Measurements from ENCODE around the gene RBM3.

DNA sequence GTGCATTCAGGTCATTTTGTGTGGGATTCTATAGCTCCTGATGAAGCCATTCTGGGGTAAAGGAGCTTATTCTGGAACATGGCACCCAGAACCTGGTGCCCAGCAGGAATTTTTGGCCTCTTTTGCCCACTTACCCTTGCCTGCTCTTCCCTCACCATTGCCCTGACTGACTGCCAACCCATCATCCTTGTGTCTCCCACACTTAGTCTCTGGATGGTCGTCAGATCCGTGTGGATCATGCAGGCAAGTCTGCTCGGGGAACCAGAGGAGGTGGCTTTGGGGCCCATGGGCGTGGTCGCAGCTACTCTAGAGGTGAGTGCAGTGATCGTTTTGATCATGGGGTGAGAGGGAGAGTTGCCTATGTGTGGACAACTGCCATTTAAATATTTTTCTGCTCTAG, 1.8 kb downstream of the RBM3 start:
- TF ChIP-seq, protein P1, sequence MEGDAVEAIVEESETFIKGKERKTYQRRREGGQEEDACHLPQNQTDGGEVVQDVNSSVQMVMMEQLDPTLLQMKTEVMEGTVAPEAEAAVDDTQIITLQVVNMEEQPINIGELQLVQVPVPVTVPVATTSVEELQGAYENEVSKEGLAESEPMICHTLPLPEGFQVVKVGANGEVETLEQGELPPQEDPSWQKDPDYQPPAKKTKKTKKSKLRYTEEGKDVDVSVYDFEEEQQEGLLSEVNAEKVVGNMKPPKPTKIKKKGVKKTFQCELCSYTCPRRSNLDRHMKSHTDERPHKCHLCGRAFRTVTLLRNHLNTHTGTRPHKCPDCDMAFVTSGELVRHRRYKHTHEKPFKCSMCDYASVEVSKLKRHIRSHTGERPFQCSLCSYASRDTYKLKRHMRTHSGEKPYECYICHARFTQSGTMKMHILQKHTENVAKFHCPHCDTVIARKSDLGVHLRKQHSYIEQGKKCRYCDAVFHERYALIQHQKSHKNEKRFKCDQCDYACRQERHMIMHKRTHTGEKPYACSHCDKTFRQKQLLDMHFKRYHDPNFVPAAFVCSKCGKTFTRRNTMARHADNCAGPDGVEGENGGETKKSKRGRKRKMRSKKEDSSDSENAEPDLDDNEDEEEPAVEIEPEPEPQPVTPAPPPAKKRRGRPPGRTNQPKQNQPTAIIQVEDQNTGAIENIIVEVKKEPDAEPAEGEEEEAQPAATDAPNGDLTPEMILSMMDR (IDR thresholded peaks at IDR 0.05; ENCODE audit: control extremely low read depth in 1 of 3, insufficient read depth in 1 of 3, low read depth in 1 of 3, low read length in 3 of 3): no peak
- TF ChIP-seq RAD21 (IDR thresholded peaks at IDR 0.05 in 1 of 2, conservative IDR thresholded peaks at IDR 0.05 in 1 of 2; ENCODE audit: low read depth in 2 of 2, low read length in 2 of 2) (no peak), POLR2A (IDR thresholded peaks at IDR 0.05; ENCODE audit: control extremely low read depth in 1 of 2, low read depth in 2 of 2, low read length in 2 of 2) (0 out of 3 replicates have a peak, but pooled peaks of 1 of the 2 experiments have one; percentile 29), TAF1 (IDR thresholded peaks at IDR 0.05; ENCODE audit: low read depth, low read length) (no peak), EZH2 (IDR thresholded peaks at IDR 0.05; ENCODE audit: low read depth, low read length, severe bottlenecking) (no peak), ZNF274 (IDR thresholded peaks at IDR 0.05; ENCODE audit: borderline replicate concordance, extremely low read depth, low read length) (no peak), SP2 (IDR thresholded peaks at IDR 0.05; ENCODE audit: low read length) (no peak), SAP30 (IDR thresholded peaks at IDR 0.05; ENCODE audit: insufficient read depth, insufficient replicate concordance, low read length) (no peak), HDAC2 (IDR thresholded peaks at IDR 0.05; ENCODE audit: borderline replicate concordance in 1 of 2, low read depth in 2 of 2, low read length in 2 of 2) (no peak)
- TF ChIP-seq, protein P2, sequence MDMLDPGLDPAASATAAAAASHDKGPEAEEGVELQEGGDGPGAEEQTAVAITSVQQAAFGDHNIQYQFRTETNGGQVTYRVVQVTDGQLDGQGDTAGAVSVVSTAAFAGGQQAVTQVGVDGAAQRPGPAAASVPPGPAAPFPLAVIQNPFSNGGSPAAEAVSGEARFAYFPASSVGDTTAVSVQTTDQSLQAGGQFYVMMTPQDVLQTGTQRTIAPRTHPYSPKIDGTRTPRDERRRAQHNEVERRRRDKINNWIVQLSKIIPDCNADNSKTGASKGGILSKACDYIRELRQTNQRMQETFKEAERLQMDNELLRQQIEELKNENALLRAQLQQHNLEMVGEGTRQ (IDR thresholded peaks at IDR 0.05; ENCODE audit: low read length): no peak
